HG03108 (cell line): ENCODE measurements around the gene KRTAP10-11.
"Not testable (repeated sequence)": the region's sequence is repeated elsewhere in the genome, so short reads cannot be mapped to it uniquely, and the experiment has no call there.

Experiments
- ATAC-seq: cut with Tn5 transposase; IDR thresholded peaks from one replicate; pipeline ENCODE4 v1.9.1; 2021; ENCODE audit warnings: moderate library complexity; ENCODE audit not compliant: unreplicated experiment

Gene KRTAP10-11

DNA sequence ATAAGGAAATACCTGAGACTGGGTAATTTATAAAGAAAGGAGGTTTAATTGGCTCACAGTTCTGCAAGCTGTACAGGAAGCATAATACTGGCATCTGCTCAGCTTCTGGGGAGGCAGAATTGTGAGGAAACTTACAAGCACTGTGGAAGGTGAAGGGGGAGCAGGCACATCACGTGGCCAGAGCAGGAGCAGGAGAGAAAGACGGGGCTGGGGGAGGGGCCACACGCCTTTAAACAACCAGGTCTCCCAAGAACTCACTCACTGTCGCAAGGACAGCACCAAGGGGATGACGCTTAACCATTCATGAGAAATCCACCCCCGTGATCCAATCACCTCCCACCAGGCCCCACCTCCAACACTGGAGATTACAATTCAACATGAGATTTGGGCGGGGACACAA lies 15.4 kb downstream of the KRTAP10-11 start:
- not testable (repeated sequence) for ATAC-seq

DNA sequence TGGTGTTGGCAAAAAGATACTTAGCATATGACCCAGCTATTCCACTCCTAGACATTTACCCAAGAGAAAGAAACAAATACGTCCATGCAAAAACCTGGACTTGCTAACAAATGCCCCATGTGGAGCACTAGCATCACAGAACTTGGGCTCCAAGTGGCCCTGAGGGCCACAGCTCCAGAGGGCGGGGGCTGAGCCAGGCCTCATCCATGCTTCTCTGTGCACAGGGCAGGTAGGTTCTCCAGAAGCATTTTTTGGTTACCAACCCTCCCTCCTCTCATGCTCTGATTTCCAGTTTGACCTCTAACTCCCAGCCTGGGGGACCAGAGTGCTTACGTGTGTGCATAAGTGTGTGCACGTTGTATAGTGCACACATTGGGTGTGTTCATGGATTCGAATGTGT lies 18.5 kb downstream of the KRTAP10-11 start:
- ATAC-seq, result no peak

DNA sequence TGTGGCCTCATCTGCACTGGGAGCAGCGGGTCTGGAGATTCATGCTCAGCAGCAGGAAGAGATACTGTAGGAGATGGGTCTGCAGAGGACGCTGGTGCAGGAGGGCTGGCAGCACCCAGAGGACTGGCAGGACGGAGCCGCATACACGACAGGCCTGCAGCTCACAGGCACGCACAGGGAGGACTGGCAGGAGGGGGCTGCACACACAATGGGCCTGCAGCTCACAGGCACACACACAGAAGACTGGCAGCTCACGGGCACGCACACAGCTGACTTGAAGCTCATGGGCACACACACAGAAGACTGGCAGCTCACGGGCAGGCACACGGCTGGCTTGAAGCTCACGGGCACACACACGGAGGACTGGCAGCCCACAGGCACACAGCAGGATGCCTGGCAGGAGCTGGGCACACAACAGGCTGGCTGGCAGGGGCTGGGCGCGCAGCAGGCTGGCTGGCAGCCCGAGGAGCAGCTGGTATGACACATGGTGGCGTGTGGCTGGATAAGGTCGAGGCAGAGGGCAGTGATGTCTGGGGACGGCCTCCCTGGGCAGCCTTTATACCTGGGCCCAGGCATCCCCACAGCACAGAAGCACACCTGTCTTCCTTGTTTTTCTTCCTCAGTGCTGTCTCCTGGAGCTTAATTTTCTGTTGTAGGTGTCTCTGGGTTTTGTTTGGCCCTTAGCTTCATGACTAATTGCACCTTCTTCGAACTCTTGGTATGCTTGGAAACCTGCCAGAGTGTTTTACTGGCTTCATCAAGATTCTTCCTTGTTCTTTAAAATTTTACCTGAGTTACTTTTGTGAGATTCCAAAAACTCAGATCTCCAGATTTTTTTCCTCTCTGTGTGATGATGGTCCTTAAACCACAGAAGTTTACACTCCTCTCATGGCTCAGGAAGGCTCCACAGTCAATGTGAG lies 20.4 kb downstream of the KRTAP10-11 start, which contains the start of gene KRTAP12-2:
Gene KRTAP12-2, minus strand, starts transcription at position 527 of the 920 bp plus-strand sequence. Its CDS starts 41 bp downstream, at position 486.
- ATAC-seq, result no peak

DNA sequence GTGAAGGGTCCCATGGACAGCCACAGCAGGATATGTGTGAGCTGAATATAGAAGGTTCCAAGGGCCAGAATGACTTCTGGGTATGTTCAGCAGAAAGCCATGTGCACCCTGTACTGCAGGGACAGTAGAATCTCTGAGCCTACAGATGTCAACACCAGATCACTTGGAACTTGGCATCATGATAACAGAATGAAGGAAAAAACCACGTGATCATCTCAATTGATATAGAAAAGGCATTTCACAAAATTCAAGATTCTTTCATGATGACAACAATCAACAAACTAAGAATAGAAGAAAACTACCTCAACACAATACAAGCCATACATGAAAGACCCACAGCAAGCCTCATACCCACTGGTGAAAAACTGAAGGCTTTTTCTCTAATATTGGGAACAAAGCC lies 21.4 kb downstream of the KRTAP10-11 start:
- ATAC-seq, result no peak

DNA sequence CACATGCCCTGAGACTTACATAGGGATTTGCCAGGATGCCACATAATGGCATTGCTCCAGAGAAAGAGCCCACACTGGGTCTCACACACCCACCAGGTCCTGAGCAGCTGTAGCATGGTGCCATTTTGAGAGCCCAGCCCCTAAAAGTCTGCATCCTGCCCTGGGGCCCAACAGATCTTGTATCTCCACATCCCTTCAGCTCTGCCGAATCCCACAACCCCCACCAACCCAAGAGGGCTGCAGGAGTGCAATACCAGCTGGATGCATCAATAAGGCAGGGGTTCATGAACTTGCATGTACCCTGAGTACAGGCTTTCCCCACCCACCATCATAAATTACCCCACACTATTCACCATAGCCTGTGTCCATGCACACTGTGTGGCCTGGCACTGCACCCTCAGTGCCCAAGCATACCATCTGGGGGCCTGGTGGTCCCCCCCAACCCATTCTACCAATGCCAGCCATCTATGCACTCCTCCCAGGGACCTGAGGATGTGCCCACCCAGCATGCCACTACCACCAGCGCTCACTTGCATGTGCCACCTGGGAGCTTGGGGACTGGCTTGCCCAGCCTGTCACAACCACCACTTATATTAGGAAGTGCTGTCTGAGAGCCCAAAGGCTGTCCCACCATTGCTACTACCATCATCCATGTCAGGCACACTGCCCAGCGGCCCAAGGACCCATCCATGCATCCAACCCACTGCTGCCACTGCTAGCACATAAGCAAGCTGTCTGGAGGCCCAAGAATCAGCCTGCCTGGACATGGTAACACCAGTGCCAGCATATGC lies 24.6 kb downstream of the KRTAP10-11 start:
- no peak for ATAC-seq

DNA sequence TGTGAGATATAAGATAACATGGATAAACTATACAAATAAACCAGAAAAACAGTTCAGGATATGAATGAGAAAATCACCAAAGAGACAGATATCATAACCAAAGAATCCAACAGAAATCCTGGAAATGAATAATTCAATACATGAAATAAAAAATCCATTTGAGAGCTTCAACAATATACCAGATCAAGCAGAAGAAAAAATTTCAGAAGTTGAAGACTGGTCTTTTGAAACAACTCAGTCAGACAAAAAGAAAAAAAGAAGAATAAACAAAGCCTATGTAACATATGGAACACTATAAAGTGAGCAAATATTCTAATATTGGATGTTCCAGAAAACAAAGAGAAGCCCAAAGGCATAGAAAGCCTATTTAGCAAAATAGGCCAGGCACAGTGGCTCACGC lies 25.7 kb downstream of the KRTAP10-11 start:
- ATAC-seq, result no peak

DNA sequence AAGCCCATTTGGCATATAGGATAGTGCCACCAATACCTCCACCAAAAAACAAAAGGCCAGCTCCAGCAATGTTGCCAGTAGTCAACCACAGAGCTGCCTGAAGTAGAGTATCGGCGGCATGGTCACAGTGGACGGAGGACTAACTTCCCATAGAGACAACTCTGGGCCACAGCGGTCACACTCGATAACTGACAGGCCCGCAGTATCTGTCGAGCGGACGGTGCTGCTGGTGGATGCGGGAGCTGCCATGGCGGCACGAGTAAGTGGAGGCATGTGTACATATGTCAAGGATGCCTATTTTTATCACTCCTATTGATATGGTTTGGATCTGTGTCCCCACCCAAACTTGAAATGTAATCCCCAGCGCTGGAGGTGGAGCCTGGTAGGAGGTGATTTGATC lies 31.7 kb downstream of the KRTAP10-11 start:
- ATAC-seq, result no peak

DNA sequence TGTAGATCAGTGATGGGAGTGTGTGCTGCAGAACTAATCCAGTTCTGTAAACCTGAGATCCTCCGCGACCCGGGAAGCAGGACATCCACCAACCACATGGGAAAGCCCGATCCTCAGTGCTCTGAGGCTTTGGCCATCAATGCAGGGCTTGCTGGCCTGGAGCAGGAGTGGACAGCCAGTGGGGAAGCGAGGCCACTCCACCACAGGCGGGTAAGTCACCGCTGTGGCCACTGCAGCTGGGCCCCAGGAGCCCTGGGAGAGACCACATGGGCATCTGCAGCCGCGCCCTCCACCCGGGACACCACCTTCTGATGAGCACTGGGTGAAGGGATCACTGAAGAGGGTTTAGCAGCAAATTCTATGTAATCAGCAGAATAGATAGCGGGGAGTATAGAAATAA lies 34.9 kb downstream of the KRTAP10-11 start:
- ATAC-seq, result no peak

DNA sequence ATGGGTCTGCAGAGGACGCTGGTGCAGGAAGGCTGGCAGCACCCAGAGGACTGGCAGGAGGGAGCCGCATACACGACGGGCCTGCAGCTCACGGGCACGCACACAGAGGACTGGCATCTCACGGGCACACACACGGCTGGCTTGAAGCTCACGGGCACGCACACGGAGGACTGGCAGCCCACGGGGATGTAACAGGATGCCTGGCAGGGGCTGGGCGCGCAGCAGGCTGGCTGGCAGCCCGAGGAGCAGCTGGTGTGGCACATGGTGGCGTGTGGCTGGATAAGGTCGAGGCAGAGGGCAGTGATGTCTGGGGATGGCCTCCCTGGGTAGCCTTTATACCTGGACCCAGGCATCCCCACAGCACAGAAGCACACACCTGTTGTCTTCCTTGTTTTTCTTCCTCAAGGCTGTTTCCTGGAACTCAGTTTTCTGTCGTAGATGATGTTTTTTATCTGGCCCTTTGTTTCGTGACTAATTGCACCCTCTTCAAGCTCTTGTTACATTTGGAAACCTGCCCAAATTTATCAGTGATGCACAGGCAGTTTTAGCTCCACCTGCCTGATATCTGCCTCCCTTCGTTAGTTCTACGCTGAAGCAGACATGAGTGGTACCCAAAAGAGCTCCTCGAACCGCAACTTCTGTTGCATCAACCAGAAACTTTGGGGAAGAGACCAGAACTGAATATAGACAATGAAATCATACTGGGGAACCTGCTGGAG lies 35.8 kb downstream of the KRTAP10-11 start, which contains the start of gene KRTAP12-1:
Gene KRTAP12-1, minus strand, starts transcription at position 303 of the 719 bp plus-strand sequence. Its CDS starts 40 bp downstream, at position 263.
- no peak for ATAC-seq

DNA sequence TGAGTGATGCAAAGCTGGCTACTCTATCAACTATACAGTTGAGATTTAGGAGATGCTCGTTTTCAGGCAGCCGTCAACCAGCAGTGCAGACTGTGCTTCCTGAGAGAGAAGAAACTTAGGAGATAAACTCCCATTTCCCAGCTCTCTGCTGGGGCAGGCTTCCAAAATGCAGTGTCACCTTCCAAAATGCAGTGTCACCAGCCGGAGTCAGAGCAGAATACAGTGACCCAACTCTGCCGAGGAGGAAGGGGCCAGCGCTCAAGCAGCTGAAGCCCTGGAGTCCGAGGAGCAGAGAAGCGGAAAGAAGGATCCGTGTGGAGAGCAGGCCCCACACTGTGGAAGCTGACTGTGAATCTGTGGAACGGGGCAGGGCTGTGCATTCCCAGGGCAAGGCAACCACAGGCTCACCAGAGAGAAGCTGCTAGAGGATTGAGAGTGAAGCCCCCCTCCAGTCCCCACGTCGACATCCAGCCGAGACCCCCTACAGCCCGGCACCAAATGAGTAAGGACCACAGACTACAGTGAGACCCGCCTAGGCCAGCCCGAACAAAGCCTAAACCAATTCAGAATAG lies 36.5 kb downstream of the KRTAP10-11 start:
- no peak for ATAC-seq

DNA sequence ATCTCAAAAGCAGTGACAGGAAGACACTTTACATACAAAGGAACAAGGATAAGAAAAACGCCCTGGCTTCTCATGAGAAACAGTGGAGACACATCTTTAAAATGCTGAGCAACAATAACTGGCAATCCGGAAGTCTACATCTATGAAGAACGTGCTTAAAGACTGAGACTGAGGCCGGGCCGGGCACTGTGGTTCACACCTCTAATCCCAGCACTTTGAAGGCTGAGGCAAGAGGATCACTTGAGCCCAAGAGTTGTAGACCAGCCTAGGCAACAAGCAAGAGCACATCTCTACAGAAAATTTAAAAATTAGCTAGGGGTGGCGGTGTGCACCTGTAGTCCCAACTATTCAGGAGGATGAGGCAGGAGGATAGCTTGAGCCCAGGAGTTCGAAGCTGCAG lies 37.9 kb downstream of the KRTAP10-11 start:
- ATAC-seq, result no peak

DNA sequence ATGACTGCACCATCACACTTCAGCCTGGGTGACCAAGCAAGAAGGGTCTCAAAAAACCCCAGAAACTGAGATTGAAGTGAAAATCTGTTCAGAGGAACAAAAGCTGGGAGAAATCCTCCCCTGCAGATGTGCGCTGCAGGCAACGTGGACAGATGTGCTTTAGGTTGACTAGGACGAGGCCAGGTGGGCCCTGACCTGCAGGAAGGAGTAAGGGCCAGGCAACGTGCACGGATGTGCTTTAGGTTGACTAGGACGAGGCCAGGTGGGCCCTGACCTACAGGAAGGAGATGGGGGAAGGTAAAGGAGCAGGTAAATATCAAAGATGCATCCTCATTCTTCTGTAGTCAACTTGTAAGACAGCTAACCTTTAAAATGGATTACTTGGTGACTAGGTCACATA lies 38.3 kb downstream of the KRTAP10-11 start:
- no peak for ATAC-seq

DNA sequence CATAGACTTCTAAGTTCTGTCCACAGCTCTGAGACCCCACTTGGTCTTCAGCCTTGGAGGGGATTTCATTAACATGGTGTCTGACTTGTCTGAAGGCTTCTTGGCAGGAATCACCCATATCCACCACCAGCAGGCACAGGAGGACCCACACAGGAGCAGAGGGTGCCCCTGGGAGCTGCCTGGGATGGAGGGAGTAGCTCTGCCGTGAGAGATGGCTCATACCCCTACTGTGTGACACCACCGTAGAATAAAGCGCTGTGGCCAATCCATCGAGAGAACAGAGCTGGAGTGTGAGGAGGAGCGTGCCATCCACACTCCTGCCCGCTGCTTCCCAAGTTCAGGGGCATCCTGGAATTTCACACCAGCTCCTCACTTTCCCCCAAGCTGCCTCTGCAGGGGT lies 38.8 kb downstream of the KRTAP10-11 start:
- not testable (repeated sequence) for ATAC-seq

DNA sequence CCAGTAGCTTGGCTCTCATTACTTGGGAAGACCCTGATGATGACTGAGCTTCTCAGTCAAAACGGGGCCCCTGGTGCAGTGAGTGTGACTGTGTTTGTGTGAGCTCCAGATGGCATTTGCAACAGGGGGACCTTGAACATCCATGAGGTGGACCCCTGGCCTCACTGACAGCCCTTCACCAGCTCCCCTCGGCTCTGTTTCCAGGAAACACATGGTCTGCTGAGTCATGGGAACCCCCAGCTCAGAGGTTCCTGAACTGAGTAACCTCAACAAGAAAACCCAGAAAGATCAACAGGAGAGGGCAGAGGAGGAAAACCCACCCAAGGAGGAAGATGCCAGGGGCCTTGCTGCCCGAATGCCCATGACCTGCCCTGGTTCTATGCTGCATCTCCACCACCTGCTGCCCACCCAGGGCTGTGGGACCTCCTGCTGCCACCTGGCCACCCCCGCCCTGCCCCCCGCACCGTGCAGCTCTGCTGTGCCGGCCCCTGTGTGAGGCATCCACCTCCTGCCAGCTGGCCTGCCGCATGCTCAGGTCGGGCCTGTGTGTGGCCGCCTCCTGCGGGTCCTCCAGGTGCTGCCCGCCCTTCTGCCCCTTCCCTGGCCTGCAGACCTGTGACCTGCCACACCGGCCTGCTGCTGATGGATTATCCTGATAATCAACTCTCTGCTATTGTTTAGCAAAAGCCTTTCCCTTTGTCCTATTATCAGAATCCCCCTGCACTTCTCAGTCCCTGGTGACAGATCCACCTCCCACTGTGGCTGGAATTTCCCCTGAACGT lies 40.0 kb downstream of the KRTAP10-11 start:
- no peak for ATAC-seq

DNA sequence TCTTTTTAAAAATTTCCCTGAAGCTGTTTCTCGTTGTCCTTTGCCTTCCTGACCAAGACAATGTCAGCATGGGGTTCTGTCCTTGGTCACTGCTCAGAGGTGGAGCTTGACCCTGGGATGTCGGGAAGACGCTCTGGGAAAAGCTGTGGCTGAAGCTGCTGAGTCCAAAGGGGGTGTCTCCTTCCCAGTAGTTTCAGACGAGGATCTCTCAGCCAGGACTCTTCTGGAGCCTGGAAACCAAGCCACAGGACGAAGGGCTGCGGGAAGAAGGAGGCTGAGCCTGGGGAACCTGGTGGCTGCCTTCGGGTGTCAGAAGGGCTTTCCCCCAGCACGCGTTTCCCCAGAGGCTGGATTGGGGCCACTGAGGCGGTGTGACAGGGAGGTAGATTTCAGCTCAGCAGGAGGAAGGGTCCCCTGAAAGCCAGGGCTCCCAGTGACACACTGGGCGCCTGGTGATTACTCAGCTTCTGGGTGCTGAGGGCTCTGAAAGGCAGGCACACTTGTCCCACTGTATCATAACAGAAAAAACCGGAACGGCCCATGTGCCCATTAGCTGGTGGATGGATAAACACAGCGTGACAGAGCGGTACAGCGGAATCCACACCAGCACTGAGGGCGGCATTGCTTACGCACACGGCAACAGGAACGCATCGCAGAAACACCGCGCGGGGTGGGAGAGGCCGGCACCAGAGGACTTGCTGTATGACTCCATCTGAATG lies 40.8 kb downstream of the KRTAP10-11 start:
- no peak for ATAC-seq

DNA sequence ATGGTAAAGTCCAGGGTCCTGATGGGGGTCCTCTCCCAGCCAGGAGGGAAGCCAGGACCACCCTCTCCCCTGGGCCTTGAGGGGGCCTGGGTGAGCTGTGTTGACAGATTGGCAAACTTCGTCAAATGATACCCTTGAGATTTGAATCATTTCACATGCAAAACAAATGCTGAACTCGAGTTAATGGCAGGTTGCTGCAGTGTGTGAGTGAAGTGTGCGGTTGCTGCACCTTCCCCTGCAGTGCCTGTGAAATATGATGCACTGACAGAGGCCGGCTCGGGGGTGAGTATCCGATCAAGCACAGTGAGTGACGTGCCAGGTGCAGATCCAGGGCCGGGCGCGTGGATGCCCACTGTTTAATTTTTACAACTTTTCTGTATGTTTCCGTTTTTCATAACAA lies 41.5 kb downstream of the KRTAP10-11 start:
- no peak for ATAC-seq

DNA sequence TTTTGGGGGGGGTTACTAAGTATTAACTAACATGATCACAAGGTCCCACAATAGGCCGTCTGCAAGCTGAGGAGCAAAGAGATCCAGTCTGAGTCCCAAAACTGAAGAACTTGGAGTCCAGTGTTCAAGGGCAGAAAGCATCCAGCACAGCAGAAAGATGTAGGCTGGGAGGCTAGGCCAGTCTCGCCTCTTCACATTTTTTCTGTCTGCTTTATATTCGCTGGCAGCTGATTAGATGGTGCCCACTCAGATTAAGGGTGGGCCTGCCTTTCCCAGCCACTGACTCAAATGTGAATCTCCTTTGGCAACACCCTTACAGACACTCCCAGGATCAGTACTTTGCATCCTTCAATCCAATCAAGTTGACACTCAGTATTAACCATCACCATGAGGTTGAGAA lies 43.5 kb downstream of the KRTAP10-11 start:
- ATAC-seq, result not testable (repeated sequence)

DNA sequence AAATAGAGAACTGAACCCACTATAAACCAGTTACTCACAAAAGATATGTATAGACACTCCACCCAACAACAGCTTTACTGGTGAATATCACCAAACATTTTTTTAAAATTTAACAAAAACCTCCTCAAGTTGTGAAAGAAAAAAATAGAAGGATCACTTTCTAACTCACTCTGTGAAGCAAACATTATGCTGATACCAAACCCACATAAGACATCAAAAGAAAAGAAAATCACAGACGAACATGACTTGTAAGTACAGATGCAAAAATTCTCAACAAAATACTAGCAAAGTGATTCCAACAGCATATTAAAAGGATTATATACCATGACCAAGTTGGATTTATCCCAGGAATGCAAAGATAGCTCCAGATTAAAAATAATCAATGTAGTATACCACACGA lies 45.5 kb downstream of the KRTAP10-11 start:
- no peak for ATAC-seq

DNA sequence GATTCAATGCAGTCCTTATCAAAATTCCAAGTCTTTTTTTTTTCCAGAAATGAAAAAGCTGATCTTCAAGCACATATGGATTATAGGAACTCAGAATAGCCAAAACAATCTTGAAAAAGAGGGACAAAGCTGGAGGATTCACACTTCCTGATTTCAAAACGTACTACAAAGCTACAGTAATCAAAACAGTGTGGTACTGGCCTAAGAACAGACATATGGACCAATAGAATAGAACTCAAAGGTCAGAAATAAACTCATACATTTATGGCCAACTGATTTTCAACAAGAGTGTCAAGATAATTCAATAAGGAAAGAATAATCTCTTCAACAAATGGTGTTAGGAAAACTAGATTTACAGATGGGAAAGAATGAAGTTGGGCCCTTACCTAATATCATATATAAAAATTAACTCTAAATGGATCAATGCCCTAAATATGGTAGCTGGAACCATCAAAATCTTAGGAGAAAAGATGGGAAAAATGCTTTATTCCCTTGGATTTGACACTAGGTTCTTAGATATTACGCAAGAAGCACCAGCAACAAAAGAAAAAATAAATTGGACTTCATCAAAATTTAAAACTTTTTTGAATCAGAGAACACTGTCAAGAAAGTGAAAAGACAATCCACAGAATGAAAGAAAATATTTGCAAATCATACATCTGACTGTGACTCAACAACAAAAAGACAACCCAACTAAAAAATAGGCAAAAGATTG lies 46.7 kb downstream of the KRTAP10-11 start:
- ATAC-seq, result no peak
